Hair follicle dermal papilla cell (primary cell): ENCODE results near the gene C10orf143. TPM values are rescaled to one million over a fixed set of nuclear protein-coding genes. Genes with fewer than 3 reads are reported as not detected.

Source experiments
- total RNA-seq: library from RNA; depleted of rRNA; stranded (reverse); fragments of >200 nt; gene quantifications from 2 replicates; pipeline ENCODE4 v1.2.3, GENCODE V29; 2012

Gene C10orf143
- total RNA-seq, result 1.3 and 1.9 TPM in 2 replicates

DNA sequence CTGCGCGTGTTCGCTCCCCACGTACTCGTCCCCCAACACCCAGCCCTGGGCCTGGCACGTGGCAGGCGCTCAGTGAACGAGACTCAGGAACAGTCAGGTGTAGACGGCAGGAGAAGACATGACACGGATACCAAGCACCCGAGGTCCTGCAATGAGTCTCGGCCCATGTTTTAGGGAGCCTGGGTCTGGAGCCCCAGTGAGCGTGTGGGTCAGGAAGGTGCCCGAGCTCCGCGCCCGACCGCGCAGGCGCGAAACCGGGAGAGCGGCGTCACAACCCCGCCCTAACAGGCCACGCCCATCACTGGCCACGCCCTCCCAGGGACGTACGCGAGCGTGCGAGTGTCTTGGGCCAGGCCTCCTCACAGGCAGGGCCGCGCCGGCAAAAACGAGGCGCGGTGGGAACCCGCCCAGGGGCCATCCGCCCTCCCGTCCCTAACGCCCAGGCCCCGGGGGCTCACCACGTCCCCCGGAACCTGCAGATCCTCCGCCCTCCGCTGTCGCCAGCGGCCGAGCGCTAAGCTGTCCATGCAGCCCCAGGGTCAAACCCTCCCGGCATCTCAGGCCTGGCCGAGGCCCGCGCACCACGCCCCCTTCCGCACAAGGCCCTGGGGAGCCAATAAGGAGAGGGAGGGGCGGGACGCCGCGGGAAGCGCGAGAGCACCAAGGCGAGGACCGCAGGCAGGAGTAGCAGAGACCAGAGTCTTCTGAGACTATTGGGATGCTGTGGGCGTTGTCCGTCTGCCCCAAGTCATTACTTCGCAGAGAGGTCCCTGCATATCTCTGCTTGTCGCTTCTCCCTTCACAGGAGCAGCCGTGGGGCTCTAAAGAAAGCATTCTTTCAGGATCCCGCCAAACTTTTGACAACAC, at the start of gene C10orf143:
Gene C10orf143, minus strand, starts transcription at position 585 of the 867 bp plus-strand sequence. Its CDS starts 58 bp downstream, at position 527.

GRCh38 chr10:130136226-130137089, 25.8 kb upstream of the C10orf143 start, which contains the start of gene GLRX3:
TSS of gene GLRX3 (plus strand) at chr10:130136391. CDS start at chr10:130136421, 30 bp downstream.

Other genes starting within 250 kb of the C10orf143 start
- 0.97 and 2.7 TPM in 2 replicates for gene EBF3, start 146.6 kb downstream of the C10orf143 start, total RNA-seq
- gene GLRX3, start 25.6 kb upstream of the C10orf143 start, total RNA-seq, result 40.7 and 46.4 TPM in 2 replicates